GM12892 (cell line): ENCODE measurements around the gene CCDC175.

Source experiments
- POLR2AphosphoS5 ChIP-seq: IDR thresholded peaks from 2 replicates; pipeline ENCODE4 v1.6.1; 2011; ENCODE audit warnings: low read depth, low read length, control low read depth
- TAF1 ChIP-seq: IDR thresholded peaks from 2 replicates; pipeline ENCODE4 v1.6.1; 2011; ENCODE audit warnings: low read depth, mild to moderate bottlenecking, control low read depth, low read length, borderline replicate concordance

DNA sequence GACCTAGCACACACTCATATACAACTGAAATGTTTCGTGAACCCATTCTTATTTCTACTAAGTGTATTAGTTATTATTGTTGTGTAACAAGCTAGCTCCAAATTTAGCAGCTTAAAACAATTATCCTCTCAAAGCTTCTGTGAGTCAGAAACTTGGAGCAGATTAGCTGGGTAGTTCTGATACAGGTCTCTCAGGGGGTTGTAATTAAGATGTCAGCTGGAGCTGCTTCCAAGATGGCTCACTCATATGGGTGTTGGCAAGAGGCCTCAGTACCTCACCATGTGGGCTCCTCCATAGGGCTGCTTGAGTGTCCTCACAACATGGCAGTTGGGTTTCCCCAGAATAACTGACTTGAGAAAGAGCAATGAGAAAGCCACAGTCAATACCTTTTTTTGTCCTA lies 121.2 kb downstream of the CCDC175 start:
- no peak for TF ChIP-seq POLR2AphosphoS5
- no peak for TF ChIP-seq TAF1
